K562 (cell line): Measurements from ENCODE around the gene ADAM8. TPM values are rescaled to one million over a fixed set of nuclear protein-coding genes. Genes with fewer than 3 reads are reported as not detected.
A peak's percentile ranks its signal among the peaks of the same experiment; 100 is the strongest.

ENCODE experiments used
- ARID4B ChIP-seq: sonication (generic); formaldehyde crosslinking; IDR thresholded peaks from 2 replicates; pipeline ENCODE4 v1.8.0; 2022; ENCODE audit warnings: mild to moderate bottlenecking, missing genetic modification reagents
- FOXO4 ChIP-seq: fragments of 450-650 bp; formaldehyde crosslinking; IDR thresholded peaks from 2 replicates; pipeline ENCODE4 v1.4.0; 2020; ENCODE audit warnings: mild to moderate bottlenecking, moderate library complexity
- HDAC2 ChIP-seq: fragments of 450-650 bp; IDR thresholded peaks from 2 replicates; pipeline ENCODE4 v1.6.1; 2016; ENCODE audit warnings: mild to moderate bottlenecking
- HDAC3 ChIP-seq: fragments of 450-650 bp; IDR thresholded peaks from 2 replicates; pipeline ENCODE4 v1.6.1; 2018; ENCODE audit warnings: borderline replicate concordance, mild to moderate bottlenecking, moderate library complexity; ENCODE audit not compliant: partially characterized antibody
- NR2C2 ChIP-seq, 2 experiments: fragments of 200-800 bp in 1 of 2; sonication (Bioruptor generic) in 1 of 2; sonication (generic) in 1 of 2; formaldehyde crosslinking in 1 of 2; IDR thresholded peaks; 2 replicates each; pipeline versions ENCODE4 v1.6.1 to v1.8.0; 2016 to 2022; ENCODE audit warnings: mild to moderate bottlenecking in 1 of 2, missing compliant biosample characterization in 1 of 2, missing genetic modification characterization in 1 of 2, missing genetic modification reagents in 1 of 2
- RBM15 ChIP-seq: fragments of 200-400 bp; formaldehyde crosslinking; IDR thresholded peaks from 2 replicates; pipeline ENCODE4 v1.6.1; 2018; ENCODE audit warnings: mild to moderate bottlenecking, low read length, moderate library complexity; ENCODE audit not compliant: insufficient read depth
- TARDBP ChIP-seq: fragments of 450-650 bp; IDR thresholded peaks from 2 replicates; pipeline ENCODE4 v1.6.1; 2016
- ZBTB7A ChIP-seq: IDR thresholded peaks from 2 replicates; pipeline ENCODE4 v1.6.1; 2011; ENCODE audit warnings: low read depth, mild to moderate bottlenecking, low read length, moderate library complexity, borderline replicate concordance; ENCODE audit not compliant: control insufficient read depth
- ZMIZ1 ChIP-seq, 2 experiments: fragments of 150-350 bp in 1 of 2; IDR thresholded peaks; 2 replicates each; pipeline ENCODE4 v1.6.1; 2012 to 2016; ENCODE audit warnings: low read depth in 2 of 2, low read length in 2 of 2, mild to moderate bottlenecking in 1 of 2, moderate library complexity in 1 of 2
- polyA plus RNA-seq, 8 experiments: library from polyadenylated mRNA; depleted of rRNA in 4 of 8; stranded (reverse) in 5 of 8; unstranded in 3 of 8; fragments of >200 nt; fragmentation: Nextera tagmentation in 2 of 8; fragmentation: Illumina TruSeq in 1 of 8; extraction: Ambion mirVana in 2 of 8; extraction: Trizol in 1 of 8; gene quantifications; 2 replicates each; pipeline versions ENCODE4 v1.2.1 to v1.2.3, GENCODE V29; 2011 to 2014; ENCODE audit warnings: inconsistent platforms in 1 of 8, missing spikeins in 1 of 8
- total RNA-seq, 7 experiments: library from RNA; depleted of rRNA in 6 of 7; stranded (reverse); fragments of >200 nt in 6 of 7; fragmentation: Illumina TruSeq in 2 of 7; extraction: Trizol in 2 of 7; gene quantifications; 2 replicates each; pipeline versions ENCODE4 v1.2.1 to v1.2.3, GENCODE V29; 2011 to 2021; ENCODE audit warnings: low replicate concordance in 1 of 7
- TF ChIP-seq, protein P1 (sequence below): fragments of 250-450 bp; sonication (Bioruptor Pico); IDR thresholded peaks from 2 replicates; pipeline ENCODE4 v1.5.1; 2021; ENCODE audit warnings: mild to moderate bottlenecking
- TF ChIP-seq, protein P2 (sequence below): fragments of 250-450 bp; sonication (Bioruptor Pico); IDR thresholded peaks from 2 replicates; pipeline ENCODE4 v1.4.0; 2020; ENCODE audit warnings: mild to moderate bottlenecking, moderate library complexity, borderline replicate concordance

ADAM8 gene
- total and polyA plus RNA-seq, 9 of the 15 experiments (the other 6 are each of a cell fraction or from before 2014, with no cell fraction given): 0.07 to 7.0 (median 1.1) TPM

DNA sequence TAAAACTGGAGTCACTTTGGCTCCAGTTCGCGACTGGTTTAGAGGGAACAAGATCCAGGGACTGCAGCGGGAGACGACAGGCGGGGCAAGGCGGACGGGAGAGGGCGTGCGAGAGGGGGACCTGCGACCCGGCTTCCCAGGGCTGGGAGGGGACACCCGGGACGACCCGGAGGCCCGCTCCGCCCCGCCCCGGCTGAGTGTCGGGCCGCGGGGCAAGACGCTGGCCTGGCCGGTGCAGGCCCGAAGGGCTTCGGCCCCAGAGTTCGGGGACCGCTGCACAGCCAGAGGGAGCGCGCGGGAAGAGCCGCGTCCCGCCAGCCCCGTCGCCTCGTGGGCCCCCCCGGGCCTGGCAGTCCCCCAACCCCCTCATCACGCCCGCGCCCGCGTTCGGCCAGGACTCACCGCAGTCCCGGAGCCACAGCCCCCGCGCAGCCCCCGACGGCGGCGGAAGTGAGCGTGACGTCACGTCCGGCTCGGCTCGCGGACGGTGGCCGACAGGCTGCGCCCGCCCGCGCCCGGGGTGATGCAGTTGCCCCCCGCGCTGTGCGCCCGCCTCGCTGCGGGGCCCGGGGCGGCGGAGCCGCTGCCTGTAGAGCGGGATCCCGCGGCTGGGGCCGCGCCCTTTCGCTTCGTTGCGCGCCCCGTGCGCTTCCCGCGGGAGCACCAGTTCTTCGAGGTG lies 31.9 kb upstream of the ADAM8 start, which contains the start of the genes TUBGCP2 and ZNF511 (continued):
- TF ChIP-seq, protein P1, sequence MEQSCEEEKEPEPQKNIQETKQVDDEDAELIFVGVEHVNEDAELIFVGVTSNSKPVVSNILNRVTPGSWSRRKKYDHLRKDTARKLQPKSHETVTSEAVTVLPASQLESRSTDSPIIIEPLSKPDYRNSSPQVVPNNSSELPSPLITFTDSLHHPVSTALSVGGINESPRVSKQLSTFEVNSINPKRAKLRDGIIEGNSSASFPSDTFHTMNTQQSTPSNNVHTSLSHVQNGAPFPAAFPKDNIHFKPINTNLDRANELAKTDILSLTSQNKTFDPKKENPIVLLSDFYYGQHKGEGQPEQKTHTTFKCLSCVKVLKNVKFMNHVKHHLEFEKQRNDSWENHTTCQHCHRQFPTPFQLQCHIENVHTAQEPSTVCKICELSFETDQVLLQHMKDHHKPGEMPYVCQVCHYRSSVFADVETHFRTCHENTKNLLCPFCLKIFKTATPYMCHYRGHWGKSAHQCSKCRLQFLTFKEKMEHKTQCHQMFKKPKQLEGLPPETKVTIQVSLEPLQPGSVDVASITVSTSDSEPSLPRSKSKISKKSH: no peak
- TF ChIP-seq, protein P2, sequence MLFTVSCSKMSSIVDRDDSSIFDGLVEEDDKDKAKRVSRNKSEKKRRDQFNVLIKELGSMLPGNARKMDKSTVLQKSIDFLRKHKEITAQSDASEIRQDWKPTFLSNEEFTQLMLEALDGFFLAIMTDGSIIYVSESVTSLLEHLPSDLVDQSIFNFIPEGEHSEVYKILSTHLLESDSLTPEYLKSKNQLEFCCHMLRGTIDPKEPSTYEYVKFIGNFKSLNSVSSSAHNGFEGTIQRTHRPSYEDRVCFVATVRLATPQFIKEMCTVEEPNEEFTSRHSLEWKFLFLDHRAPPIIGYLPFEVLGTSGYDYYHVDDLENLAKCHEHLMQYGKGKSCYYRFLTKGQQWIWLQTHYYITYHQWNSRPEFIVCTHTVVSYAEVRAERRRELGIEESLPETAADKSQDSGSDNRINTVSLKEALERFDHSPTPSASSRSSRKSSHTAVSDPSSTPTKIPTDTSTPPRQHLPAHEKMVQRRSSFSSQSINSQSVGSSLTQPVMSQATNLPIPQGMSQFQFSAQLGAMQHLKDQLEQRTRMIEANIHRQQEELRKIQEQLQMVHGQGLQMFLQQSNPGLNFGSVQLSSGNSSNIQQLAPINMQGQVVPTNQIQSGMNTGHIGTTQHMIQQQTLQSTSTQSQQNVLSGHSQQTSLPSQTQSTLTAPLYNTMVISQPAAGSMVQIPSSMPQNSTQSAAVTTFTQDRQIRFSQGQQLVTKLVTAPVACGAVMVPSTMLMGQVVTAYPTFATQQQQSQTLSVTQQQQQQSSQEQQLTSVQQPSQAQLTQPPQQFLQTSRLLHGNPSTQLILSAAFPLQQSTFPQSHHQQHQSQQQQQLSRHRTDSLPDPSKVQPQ (CRISPR knock-in tag): no peak
- TF ChIP-seq ZMIZ1 (IDR thresholded peaks at IDR 0.05; ENCODE audit: low read depth in 2 of 2, low read length in 2 of 2) (no peak), RBM15 (no peak), HDAC3 (no peak), ARID4B (CRISPR knock-in tag) (no peak), FOXO4 (CRISPR knock-in tag) (no peak), ZBTB7A (peak; percentile 92; the same call in 1 of the 2 replicates), TARDBP (0 out of 2 replicates have a peak, but pooled peaks have one; percentile 19), HDAC2 (no peak), NR2C2 (CRISPR knock-in tag; IDR thresholded peaks at IDR 0.05) (0 out of 2 replicates have a peak, but pooled peaks have one; percentile 12), NR2C2 (tag; IDR thresholded peaks at IDR 0.05) (peak; percentile 39; the same call in 1 of the 2 replicates)
